ENCODE results near the gene SNX21.
"Not testable (repeated sequence)": the region's sequence is repeated elsewhere in the genome, so short reads cannot be mapped to it uniquely, and the experiment has no call there.

SNX21 gene

DNA sequence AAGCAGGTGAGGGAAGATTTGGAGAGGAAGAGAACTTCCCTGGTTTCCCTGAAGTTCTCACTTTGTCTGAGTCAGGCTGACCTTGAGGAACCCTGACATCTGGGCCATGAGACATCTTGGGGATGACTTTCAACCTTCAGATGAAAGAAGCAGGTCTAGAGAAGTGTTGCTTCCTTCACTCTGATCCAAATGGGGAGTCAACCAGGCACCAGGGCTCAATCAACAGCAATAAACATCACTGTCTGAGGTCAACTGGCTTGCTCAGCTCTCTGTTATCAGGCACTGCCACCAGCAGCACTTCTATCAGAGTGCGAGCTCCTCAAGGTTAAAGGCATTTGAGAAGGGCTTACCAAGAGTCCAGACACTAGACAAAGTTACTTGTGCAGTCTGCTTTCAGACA is 17.3 kb downstream of the SNX21 start:
- peak; percentile 83 for DNase-seq (ENCODE audit: low spot score)

DNA sequence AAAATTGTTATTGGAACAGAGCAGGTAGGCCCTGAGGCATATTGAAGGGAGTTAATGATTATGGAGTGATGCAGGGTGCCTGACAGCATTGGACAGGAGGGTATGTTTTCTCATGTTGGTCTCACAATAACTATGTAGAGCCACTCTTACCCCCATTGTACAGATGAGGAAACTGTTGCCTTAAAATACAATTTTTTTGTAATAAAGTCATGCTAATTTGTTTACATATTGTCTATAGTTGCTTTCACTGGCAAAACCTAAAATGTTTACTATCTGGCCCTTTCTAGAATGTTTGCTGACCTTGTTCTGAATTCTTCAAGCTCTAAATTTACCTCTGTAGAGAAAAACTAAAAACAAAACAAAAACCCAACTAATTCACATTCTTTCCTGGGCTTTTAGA is 17.9 kb downstream of the SNX21 start:
- DNase-seq (ENCODE audit: low spot score) = no peak

DNA sequence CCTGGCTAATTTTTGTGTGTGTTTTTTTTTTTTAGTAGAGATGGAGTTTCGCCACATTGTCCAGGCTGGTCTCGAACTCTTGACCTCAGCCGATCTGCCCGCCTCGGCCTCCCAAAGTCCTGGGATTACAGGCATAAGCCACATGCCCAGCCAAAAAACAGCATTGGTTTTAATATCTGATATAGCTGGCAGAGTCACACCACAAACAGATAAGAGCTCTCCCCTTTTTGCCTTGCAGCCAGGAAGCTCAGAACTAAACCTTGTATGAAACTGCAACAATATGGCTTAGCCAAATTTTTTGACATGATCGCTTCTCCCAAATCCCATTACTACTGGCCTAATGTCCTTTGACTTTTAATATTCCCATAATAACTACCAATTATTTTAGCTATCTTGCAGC is 18.7 kb downstream of the SNX21 start:
- DNase-seq (ENCODE audit: low spot score) = no peak

DNA sequence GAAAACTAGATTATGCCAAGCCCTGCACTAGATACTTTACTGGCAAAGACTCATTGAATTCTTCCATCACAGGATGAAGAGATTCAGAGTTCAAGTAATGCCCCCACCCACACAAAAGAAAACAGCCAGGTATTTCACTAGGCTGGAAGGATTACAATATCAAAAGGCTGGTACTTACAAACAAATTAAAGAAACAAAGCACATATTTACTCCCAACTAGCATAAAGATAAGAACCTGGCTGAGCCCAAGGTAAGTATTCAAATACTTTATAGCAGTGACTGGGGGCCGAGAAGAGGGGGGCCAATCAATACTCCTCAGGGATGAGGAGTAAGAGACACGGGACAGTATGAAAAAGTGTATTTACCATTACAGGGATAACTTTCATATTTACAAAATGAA is 19.9 kb downstream of the SNX21 start:
- DNase-seq (ENCODE audit: low spot score) = no peak

DNA sequence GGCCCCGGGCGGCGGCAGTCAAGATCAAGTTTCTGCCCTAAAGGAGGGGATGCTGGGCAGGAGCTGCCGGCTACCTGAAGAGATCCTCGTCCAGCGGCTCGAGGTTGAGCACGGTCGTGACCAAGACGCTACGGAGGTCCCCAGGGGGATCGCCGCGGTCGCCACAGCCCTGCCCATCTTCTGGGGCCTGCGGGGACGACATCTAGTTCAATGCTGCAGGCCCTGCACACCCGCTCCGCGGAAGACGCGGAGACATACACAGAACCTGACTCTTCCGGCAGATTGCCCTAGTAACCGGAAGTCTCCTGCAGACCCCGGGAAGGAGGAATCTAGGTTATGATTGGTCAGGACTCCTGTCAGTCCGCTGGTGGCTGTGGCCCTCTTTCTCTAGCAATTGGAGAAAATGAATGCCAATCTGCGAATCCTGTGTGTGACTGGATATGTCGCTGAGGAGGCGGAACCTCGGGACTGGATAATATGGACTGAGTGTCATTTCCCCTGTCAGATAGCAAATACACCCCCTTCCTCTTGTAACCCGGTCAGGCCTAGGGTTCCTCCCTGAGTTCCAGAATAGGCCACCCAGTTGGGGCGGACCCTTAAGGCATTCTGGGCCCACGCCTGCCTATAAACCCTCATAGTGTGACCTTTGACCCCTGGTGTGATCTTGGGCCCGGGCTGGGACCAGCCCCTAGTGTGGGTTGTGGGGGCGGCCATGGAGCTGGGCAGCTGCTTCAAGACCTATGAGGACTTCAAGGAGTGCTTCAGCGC is 23.7 kb downstream of the SNX21 start, which contains the start of the genes ACOT8 and ZSWIM3:
TSS of gene ACOT8 (minus strand) at position 279 of the 768 bp plus-strand sequence. CDS start at position 202, 77 bp downstream.
TSS of gene ZSWIM3 (plus strand) at position 501 of the 768 bp plus-strand sequence. CDS start at position 713, 212 bp downstream.
- peak; percentile 100 for DNase-seq (ENCODE audit: low spot score)

- DNase-seq (ENCODE audit: low spot score) = no peak
Measured at GRCh38 chr20:45857882-45858216, 24.2 kb downstream of the SNX21 start.

GRCh38 chr20:45859916-45860315 is 26.3 kb downstream of the SNX21 start:
- no peak for DNase-seq (ENCODE audit: low spot score)

- DNase-seq (ENCODE audit: low spot score) = no peak
Measured at GRCh38 chr20:45860560-45861220, 27.1 kb downstream of the SNX21 start.

- peak; percentile 75 for DNase-seq (ENCODE audit: low spot score)
Measured at GRCh38 chr20:45861221-45862075, 27.8 kb downstream of the SNX21 start.

DNA sequence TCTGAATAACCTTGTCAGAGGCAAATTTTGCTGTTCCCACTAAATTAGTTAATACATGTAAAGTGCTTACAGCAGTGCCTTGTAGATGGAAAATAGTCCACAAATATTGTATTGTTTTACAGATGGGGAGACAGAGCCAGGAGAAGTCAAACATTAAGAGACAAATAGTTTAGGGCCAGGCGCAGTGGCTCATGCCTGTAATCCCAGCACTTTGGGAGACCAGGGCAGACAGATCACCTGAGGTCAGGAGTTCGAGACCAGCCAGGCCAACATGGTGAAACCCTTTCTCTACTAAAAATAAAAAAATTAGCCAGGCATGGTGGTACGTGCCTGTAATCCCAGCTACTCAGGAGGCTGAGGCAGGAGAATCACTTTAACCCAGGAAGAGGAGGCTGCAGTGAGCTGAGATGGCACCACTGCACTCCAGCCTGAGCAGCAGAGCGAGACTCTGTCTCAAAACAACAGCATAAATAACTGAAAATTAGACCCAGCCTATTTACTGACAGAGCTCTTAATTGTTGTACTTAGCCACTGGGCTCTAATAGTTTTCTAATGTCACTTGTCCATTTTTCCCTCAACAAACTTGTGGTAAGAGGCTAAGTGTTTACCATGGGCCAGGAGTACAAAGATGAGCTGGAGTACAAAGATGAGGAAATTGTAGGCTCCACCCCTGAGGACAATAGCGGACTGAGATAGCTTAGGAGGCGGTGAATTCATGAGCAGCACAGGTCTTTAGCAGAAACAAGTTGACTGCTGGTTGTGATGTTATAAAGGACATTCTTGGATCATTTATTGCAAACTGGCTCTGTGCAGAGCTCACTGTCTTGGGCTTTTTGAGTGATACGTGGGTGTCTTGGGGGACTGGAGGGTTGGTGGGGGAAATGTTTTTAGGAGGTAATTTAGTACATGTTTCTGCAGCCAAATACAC is 30.2 kb downstream of the SNX21 start:
- no peak for DNase-seq (ENCODE audit: low spot score)

GRCh38 chr20:45866454-45866853 is 32.9 kb downstream of the SNX21 start:
- no peak for DNase-seq (ENCODE audit: low spot score)

DNA sequence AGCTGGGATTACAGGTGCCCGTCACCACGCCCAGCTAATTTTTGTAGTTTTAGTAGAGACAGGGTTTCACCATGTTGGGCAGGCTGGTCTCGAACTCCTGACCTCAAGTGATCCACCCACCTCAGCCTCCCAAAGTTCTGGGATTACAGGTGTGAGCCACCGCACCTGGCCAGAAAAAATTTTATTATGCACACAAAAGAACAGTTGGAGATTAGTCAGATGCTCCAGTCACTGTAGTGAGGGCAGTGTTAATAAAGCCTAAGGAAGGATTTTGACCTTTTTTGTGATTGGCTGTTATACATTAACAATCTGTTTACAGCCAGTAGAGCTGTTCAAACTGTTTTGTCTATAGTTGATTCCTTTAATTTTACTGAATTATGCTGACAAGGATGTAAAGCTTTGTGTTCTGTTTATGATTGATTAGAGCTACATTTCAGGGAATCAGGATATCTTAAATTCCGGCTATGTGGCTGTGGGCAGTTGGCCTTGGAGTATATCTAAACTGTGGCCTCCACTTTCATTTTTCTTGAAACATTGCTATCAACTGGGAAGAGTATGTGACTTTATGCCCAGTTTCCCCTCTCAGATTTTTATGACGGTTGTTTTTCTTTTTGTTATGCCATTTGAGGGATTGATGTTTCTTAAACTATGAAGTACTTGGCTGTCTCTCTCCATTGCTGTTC is 33.7 kb downstream of the SNX21 start:
- DNase-seq (ENCODE audit: low spot score) = no peak

- DNase-seq (ENCODE audit: low spot score) = no peak
Measured at GRCh38 chr20:45867819-45868176, 34.2 kb downstream of the SNX21 start.

- no peak for DNase-seq (ENCODE audit: low spot score)
Measured at GRCh38 chr20:45872626-45873025, 39.0 kb downstream of the SNX21 start.

DNA sequence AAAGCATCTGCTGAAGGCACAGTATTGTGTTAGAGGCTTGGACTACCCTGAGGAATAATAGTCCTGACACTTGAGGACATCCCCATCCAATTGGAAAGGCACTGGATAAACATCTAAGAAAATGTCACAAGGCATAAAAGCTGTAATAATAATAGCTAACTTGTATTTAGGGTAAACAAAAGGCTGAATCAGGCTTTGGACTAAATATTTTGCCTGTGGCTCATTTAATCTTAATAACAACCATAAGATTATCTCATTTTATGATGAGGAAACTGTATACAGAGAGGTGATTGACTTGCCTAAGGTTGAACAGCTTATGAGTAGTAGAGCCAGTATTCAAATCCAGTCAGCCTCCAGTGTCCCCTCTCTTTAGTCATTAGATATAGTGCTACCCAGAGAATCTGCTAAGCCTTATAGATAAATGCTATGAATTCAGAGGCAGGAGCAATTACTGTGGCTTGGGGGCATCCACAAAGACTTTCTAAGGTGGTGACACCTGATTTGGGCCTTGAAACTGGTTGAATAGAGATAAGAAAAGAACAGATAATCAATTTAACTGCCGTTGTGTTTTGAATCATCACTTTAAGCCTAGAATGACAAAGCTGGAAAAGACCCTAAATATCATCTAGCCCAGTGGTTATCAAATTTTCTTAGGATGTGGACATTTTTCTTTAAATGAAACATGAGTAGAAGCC is 40.0 kb downstream of the SNX21 start:
- DNase-seq (ENCODE audit: low spot score) = no peak

DNA sequence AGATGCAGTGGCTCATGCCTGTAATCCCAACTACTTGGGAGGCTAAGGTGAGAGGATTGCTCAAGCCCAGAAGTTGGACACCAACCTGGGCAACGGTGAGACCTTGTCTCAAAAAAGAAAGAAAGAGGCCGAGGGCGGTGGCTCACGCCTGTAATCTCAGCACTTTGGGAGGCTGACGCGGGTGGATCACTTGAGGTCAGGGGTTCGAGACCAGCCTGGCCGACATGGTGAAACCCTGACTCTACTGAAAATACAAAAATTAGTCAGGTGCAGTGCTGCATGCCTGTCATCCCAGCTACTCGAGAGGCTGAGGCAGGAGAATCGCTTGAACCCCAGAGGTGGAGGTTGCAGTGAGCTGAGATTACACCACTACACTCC is 40.5 kb downstream of the SNX21 start:
- not testable (repeated sequence) for DNase-seq (ENCODE audit: low spot score)

- DNase-seq (ENCODE audit: low spot score) = no peak
Measured at GRCh38 chr20:45874576-45874975, 41.0 kb downstream of the SNX21 start.

DNA sequence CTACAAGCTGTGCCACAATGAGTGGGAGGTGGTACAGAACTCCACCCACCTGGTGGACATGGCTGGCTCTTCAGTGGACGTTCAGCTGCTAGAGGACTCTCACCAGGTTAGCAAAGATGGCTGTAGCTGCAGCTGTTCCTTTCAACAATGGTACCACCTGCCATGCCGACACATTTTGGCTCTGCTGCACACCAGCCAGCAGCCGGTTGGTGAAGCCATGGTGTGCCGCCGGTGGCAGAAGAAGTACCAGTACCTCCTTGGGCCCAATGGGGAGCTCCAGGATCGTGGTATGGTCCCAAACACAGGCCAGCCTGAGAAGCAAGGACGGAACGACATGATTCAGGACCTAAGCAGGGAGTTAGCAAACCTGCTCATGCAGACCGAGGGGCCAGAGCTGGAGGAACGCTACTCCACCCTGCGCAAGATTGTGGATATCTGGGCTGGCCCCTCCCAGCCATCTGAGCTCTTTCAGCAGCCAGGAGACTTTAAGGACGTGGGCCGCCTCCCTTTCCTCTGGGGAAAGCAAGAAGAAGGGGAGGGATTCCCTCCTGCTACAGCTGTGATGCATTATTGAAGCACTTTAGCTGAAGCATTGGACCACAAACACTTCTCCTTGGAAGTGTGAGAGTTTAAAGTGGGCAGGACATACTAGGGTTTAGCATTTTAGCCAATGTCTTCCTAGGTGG is 44.6 kb downstream of the SNX21 start:
- peak; percentile 83 for DNase-seq (ENCODE audit: low spot score)

DNA sequence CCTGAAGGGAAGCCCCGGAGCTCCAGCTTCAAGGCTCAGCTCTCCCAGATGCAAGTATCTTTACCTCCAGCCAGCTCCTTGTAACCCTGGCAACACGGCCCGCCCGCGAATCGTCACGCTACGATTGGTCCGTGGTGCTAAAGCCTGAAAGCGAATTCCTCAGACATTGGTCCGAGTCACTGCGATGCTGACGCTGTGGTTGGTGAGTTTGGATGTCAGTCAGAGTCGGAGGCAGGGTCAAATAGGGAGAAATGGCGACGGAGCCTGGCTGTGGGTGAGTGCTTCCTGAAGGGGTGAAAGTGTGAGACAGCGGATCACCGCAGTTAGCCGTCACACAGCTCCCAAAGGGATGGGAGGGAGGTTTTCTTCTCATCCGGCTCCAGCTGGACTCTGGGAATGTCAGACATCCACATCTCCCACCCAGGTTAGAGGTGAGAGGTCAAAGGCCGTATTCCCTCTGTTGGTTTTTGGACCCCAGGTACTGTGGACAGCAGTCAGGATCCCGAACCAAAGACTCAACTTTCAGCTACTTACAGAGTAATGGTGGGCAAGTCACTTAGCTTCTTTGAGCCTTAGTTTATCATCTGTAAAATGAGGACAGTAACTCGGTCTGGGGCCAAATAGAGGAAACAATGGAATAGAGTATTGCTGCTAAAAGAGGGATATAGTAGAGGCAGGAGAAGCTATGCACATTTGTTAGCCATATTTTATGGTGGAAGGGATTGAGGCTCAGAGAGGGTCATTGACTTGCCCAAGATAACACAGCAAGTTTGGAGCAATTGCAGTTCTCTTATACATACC is 47.6 kb downstream of the SNX21 start, which contains the start of gene ZSWIM1:
TSS of gene ZSWIM1 (plus strand) at position 240 of the 801 bp plus-strand sequence. CDS start 1,366 bp downstream, outside the sequence.
- DNase-seq (ENCODE audit: low spot score) = peak; percentile 100
